ENCODE results near the gene FAM221B.

The FAM221B gene

DNA sequence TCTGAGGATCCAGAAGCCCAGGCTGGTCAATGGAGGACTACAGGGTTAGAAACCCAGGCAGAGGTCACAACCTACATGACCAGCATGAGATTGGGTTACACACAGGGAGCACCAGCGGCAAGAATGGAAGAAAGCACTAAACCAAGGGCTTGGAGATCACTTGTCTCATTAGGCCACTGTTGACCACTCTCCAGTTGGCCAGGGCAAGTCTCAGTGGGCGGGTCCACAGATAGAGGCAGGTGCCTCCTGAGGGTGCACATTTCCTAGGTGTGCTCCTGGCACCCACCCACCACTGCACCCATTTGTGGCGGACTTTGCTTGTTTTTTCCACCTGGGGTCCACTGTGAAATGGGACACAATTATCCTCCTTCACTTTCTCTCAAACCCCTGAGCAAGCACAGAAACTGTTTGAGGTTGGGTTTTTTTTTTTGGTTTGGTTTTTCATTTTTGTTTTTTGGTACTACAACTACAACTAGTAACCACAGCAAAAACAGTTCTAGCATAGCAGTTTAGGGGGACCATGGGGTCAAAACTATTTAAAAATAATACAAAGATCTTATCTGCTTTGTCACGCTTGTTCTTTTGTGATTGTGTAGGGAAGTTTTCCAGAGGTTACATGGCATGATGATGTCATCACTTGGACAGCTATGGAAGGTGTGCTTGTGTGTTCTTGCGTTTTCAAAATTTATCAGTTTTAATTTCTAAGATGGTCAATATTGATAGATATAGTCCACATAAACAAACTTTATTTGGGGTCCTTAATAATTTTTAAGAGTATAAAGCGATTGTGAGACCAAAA is 31.0 kb downstream of the FAM221B start:
- TF ChIP-seq, protein P1, sequence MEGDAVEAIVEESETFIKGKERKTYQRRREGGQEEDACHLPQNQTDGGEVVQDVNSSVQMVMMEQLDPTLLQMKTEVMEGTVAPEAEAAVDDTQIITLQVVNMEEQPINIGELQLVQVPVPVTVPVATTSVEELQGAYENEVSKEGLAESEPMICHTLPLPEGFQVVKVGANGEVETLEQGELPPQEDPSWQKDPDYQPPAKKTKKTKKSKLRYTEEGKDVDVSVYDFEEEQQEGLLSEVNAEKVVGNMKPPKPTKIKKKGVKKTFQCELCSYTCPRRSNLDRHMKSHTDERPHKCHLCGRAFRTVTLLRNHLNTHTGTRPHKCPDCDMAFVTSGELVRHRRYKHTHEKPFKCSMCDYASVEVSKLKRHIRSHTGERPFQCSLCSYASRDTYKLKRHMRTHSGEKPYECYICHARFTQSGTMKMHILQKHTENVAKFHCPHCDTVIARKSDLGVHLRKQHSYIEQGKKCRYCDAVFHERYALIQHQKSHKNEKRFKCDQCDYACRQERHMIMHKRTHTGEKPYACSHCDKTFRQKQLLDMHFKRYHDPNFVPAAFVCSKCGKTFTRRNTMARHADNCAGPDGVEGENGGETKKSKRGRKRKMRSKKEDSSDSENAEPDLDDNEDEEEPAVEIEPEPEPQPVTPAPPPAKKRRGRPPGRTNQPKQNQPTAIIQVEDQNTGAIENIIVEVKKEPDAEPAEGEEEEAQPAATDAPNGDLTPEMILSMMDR (conservative IDR thresholded peaks at IDR 0.05; ENCODE audit: control insufficient read depth, insufficient read depth, low read depth, low read length): no peak
- DNase-seq (ENCODE audit: low read depth): no peak
- no peak overlapping the region for H3K4me3 ChIP-seq (ENCODE audit: control insufficient read depth, low read depth, low read length)

DNA sequence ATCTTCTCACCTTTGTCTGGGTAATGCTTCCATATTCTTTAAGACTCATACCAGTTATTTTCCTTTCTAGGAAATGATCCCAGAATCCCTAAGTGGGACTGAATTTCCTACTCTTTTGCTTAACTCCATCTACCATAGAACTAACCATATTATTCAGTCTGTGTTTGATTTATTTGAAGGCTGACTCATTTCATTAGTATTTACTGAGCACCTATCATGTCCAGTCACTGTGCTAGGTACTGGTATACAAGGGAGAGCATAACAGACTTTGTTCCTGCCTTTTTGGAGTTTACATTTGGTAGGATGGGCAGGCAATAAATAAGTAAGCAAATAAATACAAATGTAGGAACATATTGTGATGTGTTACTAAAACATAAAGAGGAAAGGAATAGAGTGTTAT is 32.8 kb downstream of the FAM221B start:
- no peak for DNase-seq (ENCODE audit: low read depth)
- no peak overlapping the region for H3K4me3 ChIP-seq (ENCODE audit: control insufficient read depth, low read depth, low read length)
- TF ChIP-seq, protein P1 (conservative IDR thresholded peaks at IDR 0.05; ENCODE audit: control insufficient read depth, insufficient read depth, low read depth, low read length): no peak

GRCh38 chr9:35793461-35793860 is 35.1 kb downstream of the FAM221B start:
- peak overlapping the region; percentile 57 for H3K4me3 ChIP-seq (ENCODE audit: control insufficient read depth, low read depth, low read length)
- no peak for DNase-seq (ENCODE audit: low read depth)
- TF ChIP-seq, protein P1 (conservative IDR thresholded peaks at IDR 0.05; ENCODE audit: control insufficient read depth, insufficient read depth, low read depth, low read length): no peak

DNA sequence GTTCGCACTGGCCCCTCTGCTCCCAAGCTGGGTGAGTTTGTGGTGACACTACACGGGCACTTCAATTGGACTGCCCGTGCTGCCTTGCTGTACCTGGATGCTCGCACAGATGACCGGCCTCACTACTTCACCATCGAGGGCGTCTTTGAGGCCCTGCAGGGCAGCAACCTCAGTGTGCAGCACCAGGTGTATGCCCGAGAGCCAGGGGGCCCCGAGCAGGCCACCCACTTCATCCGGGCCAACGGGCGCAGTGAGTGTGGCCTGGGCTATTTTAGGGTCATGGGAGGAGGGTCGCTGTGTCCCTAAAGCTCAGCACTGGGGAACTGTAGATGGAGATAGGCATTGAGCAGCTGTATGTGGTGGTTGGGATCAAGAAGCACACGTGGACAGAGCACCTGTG is 35.7 kb downstream of the FAM221B start:
- no peak for DNase-seq (ENCODE audit: low read depth)
- TF ChIP-seq, protein P1 (conservative IDR thresholded peaks at IDR 0.05; ENCODE audit: control insufficient read depth, insufficient read depth, low read depth, low read length): no peak
- H3K4me3 ChIP-seq (ENCODE audit: control insufficient read depth, low read depth, low read length): peak overlapping the region; percentile 57

- no peak for DNase-seq (ENCODE audit: low read depth)
- TF ChIP-seq, protein P1 (conservative IDR thresholded peaks at IDR 0.05; ENCODE audit: control insufficient read depth, insufficient read depth, low read depth, low read length): no peak
- peak overlapping the region; percentile 57 for H3K4me3 ChIP-seq (ENCODE audit: control insufficient read depth, low read depth, low read length)
These were observed 36.3 kb downstream of the FAM221B start for GRCh38 chr9:35792024-35792813.

DNA sequence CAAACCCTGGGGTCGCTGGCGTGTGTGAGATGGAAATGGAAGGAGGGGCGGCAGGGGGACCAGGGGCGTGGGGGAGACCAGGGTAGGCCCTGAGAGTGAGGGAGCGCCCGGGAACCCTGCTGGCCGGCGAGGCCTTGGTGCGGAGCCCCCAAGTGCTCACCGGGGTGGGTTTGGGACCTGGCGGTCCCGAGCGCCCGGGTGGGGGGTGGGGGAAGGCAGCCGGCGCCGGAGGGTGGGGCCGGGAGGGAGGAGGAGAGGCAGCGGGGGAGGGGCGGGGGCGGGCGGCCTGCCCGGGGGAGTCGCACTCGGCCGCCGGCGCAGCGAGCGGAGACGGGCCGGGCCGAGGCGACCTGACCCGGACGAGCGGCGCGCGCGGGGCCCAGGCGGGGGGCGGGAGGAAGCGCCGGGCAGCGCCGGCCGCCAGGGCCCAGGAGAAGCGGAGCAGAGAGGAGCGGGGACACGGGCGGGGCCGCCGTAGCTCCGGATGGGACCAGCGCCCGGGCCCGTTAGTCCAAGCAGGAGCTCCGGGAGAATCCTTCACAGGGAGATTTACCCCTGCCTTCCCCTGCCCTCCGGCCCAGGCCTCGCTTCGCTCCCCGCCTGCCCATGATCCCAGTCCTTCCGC is 37.1 kb downstream of the FAM221B start, which contains the start of gene NPR2:
Gene NPR2, plus strand, starts transcription at position 295 of the 625 bp plus-strand sequence. CDS start 818 bp downstream, outside the sequence.
- DNase-seq (ENCODE audit: low read depth): no peak

More for the DNA sequence above, 37.1 kb downstream of the FAM221B start, which contains the start of gene NPR2:
- H3K4me3 ChIP-seq (ENCODE audit: control insufficient read depth, low read depth, low read length): peak within 1 kb of the TSS; percentile 57
- TF ChIP-seq, protein P1 (conservative IDR thresholded peaks at IDR 0.05; ENCODE audit: control insufficient read depth, insufficient read depth, low read depth, low read length): no peak
